HepG2 (cell line): ENCODE measurements around the gene BEST2. TPM values are rescaled to one million over a fixed set of nuclear protein-coding genes. Genes with fewer than 3 reads are reported as not detected.

Experiments
- GPN1 ChIP-seq: sonication (generic); formaldehyde crosslinking; IDR thresholded peaks from 2 replicates; pipeline ENCODE4 v1.5.1; 2020; ENCODE audit warnings: missing genetic modification reagents, borderline replicate concordance
- HOXA5 ChIP-seq: sonication (generic); formaldehyde crosslinking; IDR thresholded peaks from 2 replicates; pipeline ENCODE4 v1.4.0; 2020; ENCODE audit warnings: missing genetic modification reagents
- HOXA7 ChIP-seq: sonication (generic); formaldehyde crosslinking; IDR thresholded peaks from 2 replicates; pipeline ENCODE4 v1.8.1; 2022; ENCODE audit warnings: mild to moderate bottlenecking, missing genetic modification reagents, moderate library complexity
- MTF1 ChIP-seq: sonication (generic); formaldehyde crosslinking; IDR thresholded peaks from 2 replicates; pipeline ENCODE4 v1.5.0; 2020; ENCODE audit warnings: missing genetic modification reagents
- PAX8 ChIP-seq: sonication (generic); formaldehyde crosslinking; IDR thresholded peaks from 2 replicates; pipeline ENCODE4 v1.8.0; 2022; ENCODE audit warnings: mild to moderate bottlenecking, missing genetic modification reagents, borderline replicate concordance
- TP53 ChIP-seq: sonication (generic); formaldehyde crosslinking; conservative IDR thresholded peaks from 2 replicates; pipeline ENCODE4 v1.4.0; 2020; ENCODE audit warnings: missing genetic modification reagents
- ZKSCAN1 ChIP-seq: fragments of 150-350 bp; IDR thresholded peaks from 2 replicates; pipeline ENCODE4 v1.6.1; 2014; ENCODE audit warnings: low read length
- ZNF75D ChIP-seq: sonication (generic); formaldehyde crosslinking; IDR thresholded peaks from 2 replicates; pipeline ENCODE4 v1.8.1; 2023; ENCODE audit warnings: missing genetic modification reagents, mild to moderate bottlenecking, borderline replicate concordance
- ZNF782 ChIP-seq: sonication (generic); formaldehyde crosslinking; IDR thresholded peaks from 2 replicates; pipeline ENCODE4 v1.4.0; 2020; ENCODE audit warnings: missing genetic modification reagents, mild to moderate bottlenecking, borderline replicate concordance
- polyA plus RNA-seq, 8 experiments: library from polyadenylated mRNA; depleted of rRNA in 3 of 8; stranded (reverse) in 7 of 8; unstranded in 1 of 8; fragments of >200 nt; fragmentation: Illumina TruSeq in 4 of 8; extraction: Trizol in 4 of 8; gene quantifications; 2 replicates each; pipeline versions ENCODE4 v1.2.1 to v1.2.3, GENCODE V29; 2011 to 2016; ENCODE audit warnings: low read depth in 4 of 8, missing spikeins in 1 of 8, mixed read lengths in 1 of 8; ENCODE audit not compliant: insufficient read depth in 1 of 8
- total RNA-seq, 5 experiments: library from RNA; depleted of rRNA; stranded (reverse); fragments of >200 nt; fragmentation: Illumina TruSeq; extraction: Trizol; gene quantifications; 2 replicates each; pipeline ENCODE4 v1.2.3, GENCODE V29; 2016; ENCODE audit warnings: low read depth in 1 of 5
- TF ChIP-seq, protein P1 (sequence below): sonication (generic); formaldehyde crosslinking; IDR thresholded peaks from 2 replicates; pipeline ENCODE4 v1.9.0; 2021; ENCODE audit warnings: missing genetic modification reagents, borderline replicate concordance
- TF ChIP-seq, protein P2 (sequence below): sonication (generic); formaldehyde crosslinking; IDR thresholded peaks from 2 replicates; pipeline ENCODE4 v1.4.0; 2020; ENCODE audit warnings: missing genetic modification reagents
- TF ChIP-seq, protein P3 (sequence below): sonication (generic); formaldehyde crosslinking; IDR thresholded peaks from 2 replicates; pipeline ENCODE4 v1.5.0; 2020; ENCODE audit warnings: missing genetic modification reagents
- TF ChIP-seq, protein P4 (sequence below): sonication (generic); formaldehyde crosslinking; IDR thresholded peaks from 2 replicates; pipeline ENCODE4 v1.5.0; 2020; ENCODE audit warnings: mild to moderate bottlenecking, missing genetic modification reagents
- TF ChIP-seq, protein P5 (sequence below): sonication (generic); formaldehyde crosslinking; conservative IDR thresholded peaks from 2 replicates; pipeline ENCODE4 v1.8.0; 2022; ENCODE audit warnings: missing genetic modification reagents
- TF ChIP-seq, protein P6 (sequence below): sonication (generic); formaldehyde crosslinking; IDR thresholded peaks from 2 replicates; pipeline ENCODE4 v1.8.1; 2022; ENCODE audit warnings: low read depth, mild to moderate bottlenecking, missing genetic modification reagents

BEST2 gene
- total and polyA plus RNA-seq, 2 of the 13 experiments (the other 11 are each of a cell fraction or from before 2014, with no cell fraction given): not detected

DNA sequence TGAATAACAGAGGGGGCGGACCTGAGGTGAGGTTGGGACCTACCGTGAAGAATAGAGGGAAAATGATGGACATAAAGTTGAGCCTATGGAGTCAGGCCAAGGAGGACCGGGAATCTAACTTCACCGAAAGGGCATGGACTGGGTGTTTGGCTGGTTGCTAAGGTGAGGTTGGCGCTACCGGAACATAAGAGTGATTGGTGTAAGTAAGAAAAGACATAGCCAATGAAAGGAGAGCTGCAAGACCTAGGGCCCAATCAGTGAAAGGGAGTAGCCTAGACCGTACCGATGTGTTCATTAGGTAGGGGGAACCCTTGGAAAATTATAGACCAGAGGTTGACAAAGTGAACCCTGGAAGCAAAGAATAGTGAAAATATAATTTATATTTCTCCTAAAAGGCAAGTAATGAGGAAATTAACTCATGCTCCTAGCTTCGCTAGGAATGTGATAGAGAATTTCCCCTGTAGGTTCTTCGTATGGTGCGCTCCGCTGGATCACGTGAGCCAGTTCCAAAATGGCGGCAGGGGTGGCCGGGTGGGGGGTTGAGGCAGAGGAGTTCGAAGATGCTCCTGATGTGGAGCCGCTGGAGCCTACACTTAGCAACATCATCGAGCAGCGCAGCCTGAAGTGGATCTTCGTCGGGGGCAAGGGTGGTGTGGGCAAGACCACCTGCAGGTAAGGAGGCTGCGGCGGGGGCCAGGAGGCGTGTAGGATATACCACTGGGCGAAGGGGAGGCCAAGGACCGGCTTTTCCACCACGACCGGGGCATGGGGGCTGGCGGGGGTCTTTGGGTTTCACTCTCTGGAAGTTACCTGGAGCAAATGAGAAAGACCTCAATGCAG is 14.4 kb upstream of the BEST2 start, which contains the start of gene GET3 (continued):
- TF ChIP-seq, protein P1, sequence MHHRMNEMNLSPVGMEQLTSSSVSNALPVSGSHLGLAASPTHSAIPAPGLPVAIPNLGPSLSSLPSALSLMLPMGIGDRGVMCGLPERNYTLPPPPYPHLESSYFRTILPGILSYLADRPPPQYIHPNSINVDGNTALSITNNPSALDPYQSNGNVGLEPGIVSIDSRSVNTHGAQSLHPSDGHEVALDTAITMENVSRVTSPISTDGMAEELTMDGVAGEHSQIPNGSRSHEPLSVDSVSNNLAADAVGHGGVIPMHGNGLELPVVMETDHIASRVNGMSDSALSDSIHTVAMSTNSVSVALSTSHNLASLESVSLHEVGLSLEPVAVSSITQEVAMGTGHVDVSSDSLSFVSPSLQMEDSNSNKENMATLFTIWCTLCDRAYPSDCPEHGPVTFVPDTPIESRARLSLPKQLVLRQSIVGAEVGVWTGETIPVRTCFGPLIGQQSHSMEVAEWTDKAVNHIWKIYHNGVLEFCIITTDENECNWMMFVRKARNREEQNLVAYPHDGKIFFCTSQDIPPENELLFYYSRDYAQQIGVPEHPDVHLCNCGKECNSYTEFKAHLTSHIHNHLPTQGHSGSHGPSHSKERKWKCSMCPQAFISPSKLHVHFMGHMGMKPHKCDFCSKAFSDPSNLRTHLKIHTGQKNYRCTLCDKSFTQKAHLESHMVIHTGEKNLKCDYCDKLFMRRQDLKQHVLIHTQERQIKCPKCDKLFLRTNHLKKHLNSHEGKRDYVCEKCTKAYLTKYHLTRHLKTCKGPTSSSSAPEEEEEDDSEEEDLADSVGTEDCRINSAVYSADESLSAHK (CRISPR knock-in tag): no peak
- TF ChIP-seq, protein P2, sequence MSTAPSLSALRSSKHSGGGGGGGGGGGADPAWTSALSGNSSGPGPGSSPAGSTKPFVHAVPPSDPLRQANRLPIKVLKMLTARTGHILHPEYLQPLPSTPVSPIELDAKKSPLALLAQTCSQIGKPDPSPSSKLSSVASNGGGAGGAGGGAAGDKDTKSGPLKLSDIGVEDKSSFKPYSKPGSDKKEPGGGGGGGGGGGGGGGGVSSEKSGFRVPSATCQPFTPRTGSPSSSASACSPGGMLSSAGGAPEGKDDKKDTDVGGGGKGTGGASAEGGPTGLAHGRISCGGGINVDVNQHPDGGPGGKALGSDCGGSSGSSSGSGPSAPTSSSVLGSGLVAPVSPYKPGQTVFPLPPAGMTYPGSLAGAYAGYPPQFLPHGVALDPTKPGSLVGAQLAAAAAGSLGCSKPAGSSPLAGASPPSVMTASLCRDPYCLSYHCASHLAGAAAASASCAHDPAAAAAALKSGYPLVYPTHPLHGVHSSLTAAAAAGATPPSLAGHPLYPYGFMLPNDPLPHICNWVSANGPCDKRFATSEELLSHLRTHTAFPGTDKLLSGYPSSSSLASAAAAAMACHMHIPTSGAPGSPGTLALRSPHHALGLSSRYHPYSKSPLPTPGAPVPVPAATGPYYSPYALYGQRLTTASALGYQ (CRISPR knock-in tag): no peak
- TF ChIP-seq GPN1 (CRISPR knock-in tag) (no peak), TP53 (CRISPR knock-in tag) (no peak), PAX8 (CRISPR knock-in tag) (no peak), ZNF782 (no peak), ZNF75D (CRISPR knock-in tag) (no peak), MTF1 (CRISPR knock-in tag) (no peak), HOXA5 (CRISPR knock-in tag) (no peak), ZKSCAN1 (no peak), HOXA7 (CRISPR knock-in tag) (no peak)
- TF ChIP-seq, protein P3, sequence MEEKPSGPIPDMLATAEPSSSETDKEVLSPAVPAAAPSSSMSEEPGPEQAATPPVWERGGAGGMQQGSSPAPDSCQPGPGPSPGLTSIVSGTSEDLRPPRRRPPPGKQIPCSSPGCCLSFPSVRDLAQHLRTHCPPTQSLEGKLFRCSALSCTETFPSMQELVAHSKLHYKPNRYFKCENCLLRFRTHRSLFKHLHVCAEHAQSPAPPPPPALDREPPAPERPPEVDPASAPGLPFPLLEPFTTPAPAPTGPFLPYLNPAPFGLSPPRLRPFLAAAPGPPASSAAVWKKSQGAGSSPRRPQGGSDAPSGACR (CRISPR knock-in tag): peak; percentile 46; the same call in 1 of the 2 replicates
- TF ChIP-seq, protein P4, sequence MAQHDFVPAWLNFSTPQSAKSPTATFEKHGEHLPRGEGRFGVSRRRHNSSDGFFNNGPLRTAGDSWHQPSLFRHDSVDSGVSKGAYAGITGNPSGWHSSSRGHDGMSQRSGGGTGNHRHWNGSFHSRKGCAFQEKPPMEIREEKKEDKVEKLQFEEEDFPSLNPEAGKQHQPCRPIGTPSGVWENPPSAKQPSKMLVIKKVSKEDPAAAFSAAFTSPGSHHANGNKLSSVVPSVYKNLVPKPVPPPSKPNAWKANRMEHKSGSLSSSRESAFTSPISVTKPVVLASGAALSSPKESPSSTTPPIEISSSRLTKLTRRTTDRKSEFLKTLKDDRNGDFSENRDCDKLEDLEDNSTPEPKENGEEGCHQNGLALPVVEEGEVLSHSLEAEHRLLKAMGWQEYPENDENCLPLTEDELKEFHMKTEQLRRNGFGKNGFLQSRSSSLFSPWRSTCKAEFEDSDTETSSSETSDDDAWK (CRISPR knock-in tag): no peak
- TF ChIP-seq, protein P5, sequence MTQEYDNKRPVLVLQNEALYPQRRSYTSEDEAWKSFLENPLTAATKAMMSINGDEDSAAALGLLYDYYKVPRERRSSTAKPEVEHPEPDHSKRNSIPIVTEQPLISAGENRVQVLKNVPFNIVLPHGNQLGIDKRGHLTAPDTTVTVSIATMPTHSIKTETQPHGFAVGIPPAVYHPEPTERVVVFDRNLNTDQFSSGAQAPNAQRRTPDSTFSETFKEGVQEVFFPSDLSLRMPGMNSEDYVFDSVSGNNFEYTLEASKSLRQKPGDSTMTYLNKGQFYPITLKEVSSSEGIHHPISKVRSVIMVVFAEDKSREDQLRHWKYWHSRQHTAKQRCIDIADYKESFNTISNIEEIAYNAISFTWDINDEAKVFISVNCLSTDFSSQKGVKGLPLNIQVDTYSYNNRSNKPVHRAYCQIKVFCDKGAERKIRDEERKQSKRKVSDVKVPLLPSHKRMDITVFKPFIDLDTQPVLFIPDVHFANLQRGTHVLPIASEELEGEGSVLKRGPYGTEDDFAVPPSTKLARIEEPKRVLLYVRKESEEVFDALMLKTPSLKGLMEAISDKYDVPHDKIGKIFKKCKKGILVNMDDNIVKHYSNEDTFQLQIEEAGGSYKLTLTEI: no peak
- TF ChIP-seq, protein P6, sequence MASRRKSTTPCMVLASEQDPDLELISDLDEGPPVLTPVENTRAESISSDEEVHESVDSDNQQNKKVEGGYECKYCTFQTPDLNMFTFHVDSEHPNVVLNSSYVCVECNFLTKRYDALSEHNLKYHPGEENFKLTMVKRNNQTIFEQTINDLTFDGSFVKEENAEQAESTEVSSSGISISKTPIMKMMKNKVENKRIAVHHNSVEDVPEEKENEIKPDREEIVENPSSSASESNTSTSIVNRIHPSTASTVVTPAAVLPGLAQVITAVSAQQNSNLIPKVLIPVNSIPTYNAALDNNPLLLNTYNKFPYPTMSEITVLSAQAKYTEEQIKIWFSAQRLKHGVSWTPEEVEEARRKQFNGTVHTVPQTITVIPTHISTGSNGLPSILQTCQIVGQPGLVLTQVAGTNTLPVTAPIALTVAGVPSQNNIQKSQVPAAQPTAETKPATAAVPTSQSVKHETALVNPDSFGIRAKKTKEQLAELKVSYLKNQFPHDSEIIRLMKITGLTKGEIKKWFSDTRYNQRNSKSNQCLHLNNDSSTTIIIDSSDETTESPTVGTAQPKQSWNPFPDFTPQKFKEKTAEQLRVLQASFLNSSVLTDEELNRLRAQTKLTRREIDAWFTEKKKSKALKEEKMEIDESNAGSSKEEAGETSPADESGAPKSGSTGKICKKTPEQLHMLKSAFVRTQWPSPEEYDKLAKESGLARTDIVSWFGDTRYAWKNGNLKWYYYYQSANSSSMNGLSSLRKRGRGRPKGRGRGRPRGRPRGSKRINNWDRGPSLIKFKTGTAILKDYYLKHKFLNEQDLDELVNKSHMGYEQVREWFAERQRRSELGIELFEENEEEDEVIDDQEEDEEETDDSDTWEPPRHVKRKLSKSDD (CRISPR knock-in tag): no peak
